Epithelial cell of esophagus (primary cell): Measurements from ENCODE around the gene TEX261.

Source experiments
- DNase-seq: peaks from one replicate; pipeline ENCODE4 v3.0.0; 2010; ENCODE audit warnings: low read depth
- H3K4me3 ChIP-seq: 2 replicates; pipeline ENCODE4 v1.5.1; 2011; ENCODE audit warnings: mild to moderate bottlenecking, low read length, control low read depth
- TF ChIP-seq, protein P1 (sequence below): IDR thresholded peaks from 2 replicates; pipeline ENCODE4 v1.5.1; 2011; ENCODE audit warnings: low read depth, mild to moderate bottlenecking, low read length, control low read depth, inconsistent platforms; ENCODE audit not compliant: insufficient read depth; ENCODE audit errors: missing control alignments

Gene TEX261

GRCh38 chr2:70962211-70962884, 32.3 kb downstream of the TEX261 start:
- TF ChIP-seq, protein P1, sequence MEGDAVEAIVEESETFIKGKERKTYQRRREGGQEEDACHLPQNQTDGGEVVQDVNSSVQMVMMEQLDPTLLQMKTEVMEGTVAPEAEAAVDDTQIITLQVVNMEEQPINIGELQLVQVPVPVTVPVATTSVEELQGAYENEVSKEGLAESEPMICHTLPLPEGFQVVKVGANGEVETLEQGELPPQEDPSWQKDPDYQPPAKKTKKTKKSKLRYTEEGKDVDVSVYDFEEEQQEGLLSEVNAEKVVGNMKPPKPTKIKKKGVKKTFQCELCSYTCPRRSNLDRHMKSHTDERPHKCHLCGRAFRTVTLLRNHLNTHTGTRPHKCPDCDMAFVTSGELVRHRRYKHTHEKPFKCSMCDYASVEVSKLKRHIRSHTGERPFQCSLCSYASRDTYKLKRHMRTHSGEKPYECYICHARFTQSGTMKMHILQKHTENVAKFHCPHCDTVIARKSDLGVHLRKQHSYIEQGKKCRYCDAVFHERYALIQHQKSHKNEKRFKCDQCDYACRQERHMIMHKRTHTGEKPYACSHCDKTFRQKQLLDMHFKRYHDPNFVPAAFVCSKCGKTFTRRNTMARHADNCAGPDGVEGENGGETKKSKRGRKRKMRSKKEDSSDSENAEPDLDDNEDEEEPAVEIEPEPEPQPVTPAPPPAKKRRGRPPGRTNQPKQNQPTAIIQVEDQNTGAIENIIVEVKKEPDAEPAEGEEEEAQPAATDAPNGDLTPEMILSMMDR, result no peak
- no peak for DNase-seq
- no peak overlapping the region for H3K4me3 ChIP-seq

DNA sequence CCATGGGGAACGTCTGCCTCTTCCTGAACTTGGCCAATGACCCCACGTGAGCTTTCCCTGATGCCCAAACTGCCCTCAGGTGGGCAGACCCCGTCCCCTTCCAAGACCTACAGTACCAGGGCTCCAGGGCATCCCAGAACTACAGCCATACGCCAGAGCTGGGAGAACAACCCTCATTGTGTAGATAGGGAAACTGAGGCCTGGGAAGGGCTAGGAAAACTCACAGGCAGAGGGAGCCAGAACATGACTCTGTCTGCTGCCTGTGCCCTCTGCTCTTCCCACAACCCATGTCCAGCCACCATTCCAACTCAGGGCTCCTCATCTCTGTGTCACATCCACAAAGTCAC, 33.1 kb downstream of the TEX261 start:
- DNase-seq, result no peak
- TF ChIP-seq, protein P1, result no peak
- H3K4me3 ChIP-seq, result no peak overlapping the region

DNA sequence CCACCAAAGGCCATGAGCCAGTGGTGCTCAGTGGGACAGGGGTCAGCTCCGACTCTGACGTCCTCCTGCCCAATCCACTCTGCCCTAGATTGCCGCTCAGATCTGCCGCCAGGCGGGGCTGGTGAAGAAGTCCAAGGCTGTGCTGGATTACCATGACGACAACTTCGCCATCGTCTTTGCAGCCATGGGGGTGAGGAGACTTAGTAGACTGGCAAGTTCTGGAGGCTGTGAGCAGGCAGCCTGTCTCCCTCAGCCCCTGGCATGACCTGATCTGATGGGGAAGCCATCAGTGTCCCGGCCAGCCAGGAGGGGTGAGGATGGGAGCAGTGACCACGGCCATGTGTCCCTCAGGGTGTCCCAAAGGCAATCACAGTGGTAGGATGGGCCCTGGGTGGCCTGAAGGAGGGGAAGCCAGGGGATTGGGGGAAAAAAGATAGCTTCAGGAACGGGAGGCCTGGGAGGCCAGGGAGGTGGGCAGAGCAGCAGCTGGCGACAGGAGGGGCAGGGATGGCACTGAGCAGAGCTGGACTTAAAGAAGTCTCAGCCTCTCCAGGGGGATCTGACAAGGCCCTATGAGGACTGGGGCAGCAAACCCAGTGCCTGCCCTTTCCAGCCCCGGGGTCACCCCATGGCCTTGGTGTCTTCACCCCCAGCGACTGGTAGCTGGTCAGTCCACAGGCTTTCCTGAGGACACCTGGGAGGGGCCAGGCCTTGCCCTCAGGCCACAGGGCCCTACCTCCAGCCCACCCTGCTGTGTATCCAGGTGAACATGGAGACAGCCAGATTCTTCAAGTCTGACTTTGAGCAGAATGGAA, 33.6 kb downstream of the TEX261 start:
- TF ChIP-seq, protein P1, result no peak
- DNase-seq, result no peak
- no peak overlapping the region for H3K4me3 ChIP-seq

GRCh38 chr2:70959851-70960832, 34.5 kb downstream of the TEX261 start:
- H3K4me3 ChIP-seq, result no peak overlapping the region
- TF ChIP-seq, protein P1, result no peak

GRCh38 chr2:70959271-70959761, 35.4 kb downstream of the TEX261 start:
- TF ChIP-seq, protein P1, result no peak
- no peak for DNase-seq
- no peak overlapping the region for H3K4me3 ChIP-seq

More at GRCh38 chr2:70959851-70960832, 34.5 kb downstream of the TEX261 start:
- no peak for DNase-seq

DNA sequence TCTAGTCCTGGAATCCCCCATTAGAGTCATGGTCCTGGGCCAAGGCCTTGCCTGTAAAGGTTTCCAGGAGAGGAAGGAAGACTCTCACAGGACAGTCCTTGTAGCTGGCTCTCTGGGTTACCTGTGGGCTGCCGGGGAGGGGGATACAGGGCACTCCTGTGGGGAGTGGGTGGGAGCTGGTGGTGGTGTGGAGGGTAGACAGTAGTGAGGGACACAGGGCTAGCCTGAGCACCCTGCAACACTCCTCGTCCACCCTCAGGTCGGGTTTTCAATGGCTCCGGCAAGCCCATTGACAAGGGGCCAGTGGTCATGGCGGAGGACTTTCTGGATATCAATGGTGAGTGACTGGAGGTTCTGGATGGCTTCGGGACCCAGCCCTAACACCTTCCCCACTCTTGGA, 35.9 kb downstream of the TEX261 start:
- TF ChIP-seq, protein P1, result no peak
- no peak for DNase-seq
- H3K4me3 ChIP-seq, result no peak overlapping the region
